ENCODE results near the gene SSH3. TPM values are rescaled to one million over a fixed set of nuclear protein-coding genes. Genes with fewer than 3 reads are reported as not detected.

Gene SSH3
- total RNA-seq, 1 donor from 2014 or later = 3.3 TPM

DNA sequence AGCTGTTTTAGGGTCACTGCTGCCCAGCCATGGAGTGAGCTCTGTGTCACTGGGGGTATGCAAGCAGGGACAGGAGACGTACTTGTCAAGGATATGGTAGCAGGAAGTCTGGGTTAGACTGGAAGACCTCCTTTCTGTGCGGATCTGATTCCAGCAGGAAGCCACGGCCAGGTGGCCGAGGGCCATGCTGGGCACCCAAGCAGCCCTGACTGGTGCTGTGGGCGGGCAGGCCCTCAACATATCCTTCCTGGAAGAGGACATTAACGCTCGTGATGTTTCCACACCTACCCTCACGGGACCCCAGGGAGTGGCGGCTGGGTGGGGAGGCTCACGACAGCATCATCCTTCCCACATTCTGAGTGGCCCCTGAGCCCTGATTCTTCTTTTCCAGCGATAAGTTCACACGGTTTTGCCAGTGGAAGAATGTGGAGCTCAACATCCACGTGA is 23.0 kb upstream of the SSH3 start:
- H3K4me1 Mint-ChIP-seq = peaks cover 14% of the 10 kb centered on the region
- H3K4me3 Mint-ChIP-seq = peak overlapping the region; percentile 34
- H3K27me3 Mint-ChIP-seq (ENCODE audit: low read depth) = no peaks in the 10 kb centered on the region
- no peak for TF ChIP-seq CTCF (conservative IDR thresholded peaks at IDR 0.05)
- no peak for DNase-seq (ENCODE audit: low read depth, low spot score)
- H3K27ac Mint-ChIP-seq (ENCODE audit: unreplicated experiment) = no peak overlapping the region
- H3K9me3 Mint-ChIP-seq = no peaks in the 10 kb centered on the region
- no peaks in the 10 kb centered on the region for H3K36me3 Mint-ChIP-seq (ENCODE audit: low read depth)

- Mint-ChIP-seq H3K9me3 (no peaks in the 10 kb centered on the region), H3K4me1 (peaks cover 11% of the 10 kb centered on the region), H3K27ac (ENCODE audit: unreplicated experiment) (no peak overlapping the region), H3K36me3 (ENCODE audit: low read depth) (no peaks in the 10 kb centered on the region), H3K4me3 (no peak overlapping the region), H3K27me3 (ENCODE audit: low read depth) (no peaks in the 10 kb centered on the region)
- TF ChIP-seq CTCF (conservative IDR thresholded peaks at IDR 0.05) = no peak
- no peak for DNase-seq (ENCODE audit: low read depth, low spot score)
These were observed 22.4 kb upstream of the SSH3 start for GRCh38 chr11:67280788-67281551.

GRCh38 chr11:67281552-67282150 is 21.7 kb upstream of the SSH3 start:
- no peak overlapping the region for H3K4me3 Mint-ChIP-seq
- H3K27ac Mint-ChIP-seq (ENCODE audit: unreplicated experiment) = no peak overlapping the region
- no peak for TF ChIP-seq CTCF (conservative IDR thresholded peaks at IDR 0.05)
- no peaks in the 10 kb centered on the region for H3K36me3 Mint-ChIP-seq (ENCODE audit: low read depth)
- H3K4me1 Mint-ChIP-seq = peaks cover 5% of the 10 kb centered on the region
- no peaks in the 10 kb centered on the region for H3K9me3 Mint-ChIP-seq
- no peaks in the 10 kb centered on the region for H3K27me3 Mint-ChIP-seq (ENCODE audit: low read depth)
- no peak for DNase-seq (ENCODE audit: low read depth, low spot score)

GRCh38 chr11:67282155-67282875 is 21.0 kb upstream of the SSH3 start:
- Mint-ChIP-seq H3K27me3 (ENCODE audit: low read depth) (peaks cover 1% of the 10 kb centered on the region), H3K27ac (ENCODE audit: unreplicated experiment) (no peak overlapping the region), H3K36me3 (ENCODE audit: low read depth) (no peaks in the 10 kb centered on the region), H3K4me3 (peak overlapping the region; percentile 23), H3K4me1 (peaks cover 8% of the 10 kb centered on the region), H3K9me3 (no peaks in the 10 kb centered on the region)
- DNase-seq (ENCODE audit: low read depth, low spot score) = no peak
- TF ChIP-seq CTCF (conservative IDR thresholded peaks at IDR 0.05) = no peak

GRCh38 chr11:67282876-67283371 is 20.4 kb upstream of the SSH3 start:
- peaks cover 2% of the 10 kb centered on the region for H3K27me3 Mint-ChIP-seq (ENCODE audit: low read depth)
- H3K4me3 Mint-ChIP-seq = no peak overlapping the region
- H3K36me3 Mint-ChIP-seq (ENCODE audit: low read depth) = peaks cover 3% of the 10 kb centered on the region
- peaks cover 10% of the 10 kb centered on the region for H3K4me1 Mint-ChIP-seq
- no peaks in the 10 kb centered on the region for H3K9me3 Mint-ChIP-seq
- no peak for DNase-seq (ENCODE audit: low read depth, low spot score)
- no peak overlapping the region for H3K27ac Mint-ChIP-seq (ENCODE audit: unreplicated experiment)
- no peak for TF ChIP-seq CTCF (conservative IDR thresholded peaks at IDR 0.05)

All from neural crest cell (in vitro differentiated cells).